CD4-positive, alpha-beta T cell treated with Interleukin-6 for 4 hours (primary cell): ENCODE measurements around the gene GFI1.

Source experiments
- DNase-seq: peaks from one replicate; pipeline ENCODE4 v3.0.0-alpha.2; 2020; ENCODE audit warnings: mixed read lengths

The GFI1 gene

GRCh38 chr1:92487078-92487605 lies 417 bp upstream of the GFI1 start:
- DNase-seq: no peak

- DNase-seq: peak; percentile 87
These were observed 1.1 kb downstream of the GFI1 start for GRCh38 chr1:92485381-92486250.

DNA sequence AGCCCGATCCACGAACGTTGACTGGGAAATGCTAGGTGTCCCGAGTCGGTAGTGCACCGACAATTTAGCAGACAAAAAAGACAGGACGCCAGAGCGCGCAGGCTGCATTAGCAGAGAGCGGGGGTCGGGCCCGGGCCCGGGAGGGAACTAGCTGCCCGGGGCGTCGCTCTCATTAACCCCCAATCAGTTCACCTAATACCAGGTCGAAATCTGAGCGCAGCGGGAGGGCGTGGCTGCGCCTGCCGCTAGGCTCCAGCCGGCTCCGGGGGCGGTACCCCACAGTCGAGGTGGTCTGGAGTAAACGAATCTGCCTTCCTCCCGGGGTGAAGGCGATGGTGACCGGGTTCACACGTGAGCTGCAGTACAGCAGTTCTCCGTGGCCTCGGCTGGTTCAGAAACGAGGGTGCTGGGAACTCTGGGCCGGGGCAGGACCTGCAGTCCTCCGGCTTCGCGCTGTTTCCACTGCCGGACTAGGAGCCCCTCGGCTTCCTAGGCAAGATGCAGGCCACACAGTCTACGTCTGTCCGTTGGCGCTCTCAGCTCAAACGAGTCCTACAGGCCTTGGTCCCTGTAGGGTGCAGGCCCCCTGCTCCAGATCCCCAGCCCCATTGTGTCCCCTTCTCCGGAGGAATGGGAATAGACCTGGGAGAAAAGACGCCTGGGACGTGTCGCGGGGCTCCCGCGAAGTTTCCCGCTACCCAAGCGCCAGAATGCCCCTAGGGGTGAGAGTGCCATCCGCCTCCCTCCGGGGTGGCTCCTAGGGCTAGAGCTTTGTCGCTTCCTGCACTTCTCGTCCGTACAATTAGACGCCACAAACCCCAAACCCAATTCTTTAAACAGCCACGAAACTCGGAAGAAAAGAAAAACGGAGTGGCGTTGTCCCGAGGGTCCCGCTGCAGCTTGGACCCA lies 2.0 kb downstream of the GFI1 start:
- peak; percentile 76 for DNase-seq

- DNase-seq: peak; percentile 68
These were observed 2.9 kb downstream of the GFI1 start for GRCh38 chr1:92483610-92484471.

GRCh38 chr1:92482665-92483609 lies 3.8 kb downstream of the GFI1 start:
- peak; percentile 66 for DNase-seq

DNA sequence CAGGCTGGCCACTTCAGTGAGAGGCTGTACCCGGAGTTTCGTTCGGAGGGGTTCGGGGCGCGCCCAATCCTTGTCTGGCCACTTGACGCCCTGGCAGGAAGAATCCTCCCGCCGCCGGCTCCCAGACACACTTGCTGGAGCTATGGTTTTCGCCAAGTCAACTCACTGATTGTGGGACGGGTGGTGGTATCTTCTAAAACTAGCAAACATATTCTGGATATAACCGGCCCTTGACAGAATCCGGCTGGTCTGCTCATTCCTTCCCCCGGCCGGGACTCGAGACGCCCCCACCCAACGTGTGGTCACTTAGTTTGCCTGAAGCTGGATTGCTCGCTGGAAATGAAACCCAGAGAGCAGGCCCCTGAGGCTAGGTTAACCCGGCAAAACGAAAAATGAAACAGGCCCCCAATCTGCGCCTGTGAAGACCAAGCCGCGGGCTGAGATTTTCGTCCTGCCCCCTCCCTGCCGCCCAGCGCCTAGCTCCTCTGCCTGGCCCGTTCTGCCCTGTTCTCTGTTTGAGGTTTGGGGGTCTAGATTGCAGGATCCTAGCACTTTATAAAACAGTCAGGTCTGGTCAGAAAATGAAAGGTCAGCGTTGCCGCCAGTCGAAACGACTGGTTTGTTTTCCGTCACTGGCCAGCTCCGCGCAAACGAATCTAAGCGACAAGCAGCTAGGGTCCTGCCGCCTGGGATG lies 4.6 kb downstream of the GFI1 start:
- DNase-seq: no peak

DNA sequence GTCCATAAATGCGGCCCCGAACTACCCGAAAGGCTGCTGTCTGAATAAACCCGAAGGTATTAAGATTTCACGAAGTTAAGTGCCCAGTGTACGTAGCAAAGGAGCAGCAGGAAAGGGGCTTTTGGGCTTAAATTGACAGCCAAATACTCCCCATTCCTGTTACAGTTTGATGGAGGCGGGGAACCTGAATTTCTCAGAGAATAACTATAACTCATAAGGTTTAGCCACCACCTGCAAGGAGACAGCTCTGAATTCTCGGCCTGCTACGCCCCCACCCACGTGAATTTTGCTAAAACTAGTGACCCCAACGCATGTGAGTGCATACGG lies 5.2 kb downstream of the GFI1 start:
- no peak for DNase-seq

GRCh38 chr1:92480813-92481598 lies 5.7 kb downstream of the GFI1 start:
- no peak for DNase-seq

GRCh38 chr1:92480200-92480812 lies 6.4 kb downstream of the GFI1 start:
- DNase-seq: no peak

DNA sequence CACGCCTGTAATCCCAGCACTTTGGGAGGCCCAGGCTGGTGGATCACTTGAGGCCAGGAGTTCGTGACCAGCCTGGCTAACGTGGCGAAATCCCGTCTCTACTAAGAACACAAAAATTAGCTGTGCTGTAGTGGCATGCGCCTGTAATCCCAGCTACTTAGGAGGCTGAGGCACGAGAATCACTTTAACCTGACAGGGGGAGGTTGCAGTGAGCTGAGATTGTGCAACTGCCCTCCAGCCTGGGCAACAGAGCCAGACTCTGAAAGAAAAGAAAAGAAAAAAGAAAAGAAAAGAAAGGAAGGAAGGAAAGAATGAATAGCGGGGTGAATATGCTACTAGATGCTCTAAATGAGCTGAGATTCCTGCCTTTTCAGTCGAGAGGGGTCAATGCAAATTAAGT lies 7.1 kb downstream of the GFI1 start:
- no peak for DNase-seq

DNA sequence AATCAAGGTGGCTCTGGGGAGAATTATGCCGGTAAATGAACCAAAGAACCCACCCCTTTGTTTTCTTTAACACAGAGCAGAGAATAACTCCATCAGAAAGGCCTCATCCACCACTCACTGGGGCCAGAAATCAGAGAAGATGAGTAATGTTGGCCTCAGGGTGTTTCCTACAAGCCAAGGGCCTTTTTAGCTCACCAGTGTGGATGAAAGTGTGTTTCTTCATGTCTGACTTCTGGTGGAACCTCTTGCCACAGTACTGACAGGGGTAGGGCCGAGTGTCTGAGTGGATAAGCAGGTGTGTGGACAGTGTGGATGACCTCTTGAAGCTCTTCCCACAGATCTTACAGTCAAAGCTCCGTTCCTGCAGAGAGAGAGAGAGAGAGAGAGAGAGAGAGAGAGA lies 8.3 kb downstream of the GFI1 start:
- no peak for DNase-seq

- peak; percentile 64 for DNase-seq
These were observed 10.6 kb downstream of the GFI1 start for GRCh38 chr1:92476071-92476631.

GRCh38 chr1:92475029-92475428 lies 11.7 kb downstream of the GFI1 start:
- DNase-seq: no peak

DNA sequence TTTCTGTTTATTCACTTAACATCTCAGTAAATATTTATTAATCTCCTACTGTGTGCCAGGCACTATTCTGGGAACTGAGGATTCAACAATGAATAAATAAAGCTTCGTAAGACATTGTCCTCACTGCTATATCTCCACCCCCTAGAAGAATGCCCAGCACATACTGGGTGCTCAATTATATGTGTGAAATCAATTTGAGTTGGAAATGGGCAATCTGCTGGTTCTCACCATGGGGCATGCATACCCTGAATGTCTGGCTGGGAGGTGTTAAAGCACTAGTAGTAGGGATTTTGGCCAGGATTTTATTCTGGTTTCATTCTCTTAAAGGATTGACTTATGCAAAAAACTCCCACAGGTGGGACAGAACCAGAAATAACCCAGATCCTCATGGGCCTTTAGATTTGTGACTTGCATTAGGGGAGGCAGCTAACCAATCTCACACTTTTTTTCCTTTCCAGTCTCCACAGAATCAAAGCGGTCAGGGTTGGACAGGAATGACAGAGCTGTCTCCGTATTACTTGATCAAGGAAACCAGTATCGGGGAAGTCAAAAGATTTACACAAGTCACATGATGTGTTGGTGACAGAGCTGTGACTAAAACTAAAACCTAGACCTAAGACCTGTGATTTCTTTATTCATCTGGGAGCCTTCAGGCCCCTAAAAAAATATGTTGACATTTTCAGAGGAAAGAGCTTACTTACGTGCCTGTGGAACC lies 12.8 kb downstream of the GFI1 start:
- DNase-seq: no peak

GRCh38 chr1:92470216-92470615 lies 16.5 kb downstream of the GFI1 start:
- DNase-seq: no peak

GRCh38 chr1:92466683-92467352 lies 19.9 kb downstream of the GFI1 start:
- no peak for DNase-seq

DNA sequence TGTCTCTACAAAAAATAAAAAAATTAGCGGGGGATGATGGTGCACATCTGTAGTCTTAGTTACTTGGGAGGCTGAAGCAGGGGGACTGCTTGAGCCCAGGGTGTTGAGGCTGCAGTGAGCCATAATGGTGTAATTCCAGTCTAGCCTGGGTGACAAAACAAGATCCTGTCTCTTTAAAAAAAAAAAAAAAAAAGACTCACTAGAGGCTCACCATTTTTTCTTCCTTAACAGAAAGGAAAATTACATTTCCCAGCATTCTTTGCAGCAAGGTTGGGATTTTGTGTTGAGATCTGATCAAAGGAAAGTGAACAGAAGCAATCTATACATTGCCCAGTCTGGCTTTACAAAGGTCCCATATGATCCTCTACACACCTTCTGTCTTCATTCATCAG lies 21.5 kb downstream of the GFI1 start:
- no peak for DNase-seq
